Fibroblast of upper back skin (primary cell): ENCODE data around the gene KCTD16.
A peak's percentile ranks its signal among the peaks of the same experiment; 100 is the strongest.

ENCODE experiments used
- DNase-seq: peaks from one replicate; pipeline ENCODE4 v3.0.0-alpha.2; 2013

Gene KCTD16

DNA sequence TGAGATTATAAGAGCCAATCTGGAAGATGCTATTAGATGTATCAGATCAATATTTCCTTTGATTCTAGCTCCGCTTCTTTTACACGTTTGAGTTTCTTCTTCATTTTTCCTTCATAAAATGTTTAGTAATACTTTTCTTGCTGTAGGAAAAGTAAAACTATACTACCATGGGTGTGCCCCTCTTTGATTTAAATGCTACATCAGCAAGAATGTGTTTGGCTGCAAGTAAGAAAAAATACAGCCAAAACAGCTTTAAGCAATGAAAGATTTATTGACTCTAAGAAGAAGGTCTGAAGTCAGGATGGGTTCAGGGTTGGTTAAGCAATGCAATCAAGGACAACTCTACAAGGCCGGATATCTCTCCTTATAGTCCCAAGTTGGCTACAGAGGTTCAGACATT lies 126.4 kb downstream of the KCTD16 start:
- no peak for DNase-seq

DNA sequence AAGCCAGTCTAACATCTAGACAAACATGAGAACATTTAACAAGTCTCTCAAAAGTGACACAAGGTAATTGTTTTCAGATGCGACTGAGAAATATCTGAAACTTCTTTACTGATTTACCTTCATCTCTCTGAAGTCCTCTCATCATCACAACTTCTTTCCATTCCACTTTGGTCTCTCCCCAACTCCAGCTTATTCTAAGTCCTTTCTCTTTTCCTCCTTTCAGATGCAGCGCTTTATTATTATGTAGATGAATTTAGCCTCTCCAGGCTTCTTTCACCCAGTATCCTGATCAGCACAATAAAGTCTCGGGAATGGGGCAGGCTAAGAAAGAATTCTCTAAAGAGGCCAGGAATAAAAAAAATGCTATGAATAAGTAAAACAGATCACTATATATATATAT lies 128.0 kb downstream of the KCTD16 start:
- no peak for DNase-seq

DNA sequence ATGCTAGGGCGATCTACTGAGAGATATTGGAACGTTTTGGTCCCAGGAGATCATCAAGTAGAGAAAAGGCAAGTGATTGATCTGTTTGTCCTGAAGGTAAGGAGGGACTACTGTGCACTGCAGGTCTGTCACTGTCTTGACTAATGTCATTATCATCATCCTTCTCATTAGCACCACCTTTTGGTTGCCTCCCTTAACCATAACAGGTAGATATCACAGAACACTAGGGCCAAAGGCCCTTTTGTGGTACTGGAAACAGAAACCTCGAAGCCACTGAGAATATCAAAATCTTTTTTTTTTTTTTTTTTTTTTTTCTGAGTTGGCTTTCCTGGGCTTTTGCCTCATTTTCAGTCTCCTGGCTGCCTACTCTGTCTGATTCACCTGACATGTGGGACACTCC lies 134.0 kb downstream of the KCTD16 start:
- no peak for DNase-seq

DNA sequence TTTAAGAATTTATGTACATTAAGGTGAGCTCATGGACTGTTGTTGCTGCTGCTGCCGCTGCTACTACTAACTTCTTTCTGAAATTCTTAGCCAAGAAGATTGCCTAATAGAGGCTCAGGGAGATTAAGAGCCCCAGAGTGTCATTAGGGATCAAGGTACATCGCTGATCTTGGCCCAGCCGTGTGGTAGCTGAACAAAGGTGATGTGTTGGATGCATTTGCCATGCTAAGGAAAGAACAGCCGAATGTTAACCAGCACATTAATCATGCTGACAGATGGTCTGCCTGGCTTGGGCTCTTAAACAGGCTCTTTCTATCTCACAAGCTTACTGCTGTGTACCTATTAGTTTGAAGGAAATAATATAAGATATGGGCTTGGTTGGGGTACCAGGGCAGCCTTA lies 137.1 kb downstream of the KCTD16 start:
- no peak for DNase-seq

DNA sequence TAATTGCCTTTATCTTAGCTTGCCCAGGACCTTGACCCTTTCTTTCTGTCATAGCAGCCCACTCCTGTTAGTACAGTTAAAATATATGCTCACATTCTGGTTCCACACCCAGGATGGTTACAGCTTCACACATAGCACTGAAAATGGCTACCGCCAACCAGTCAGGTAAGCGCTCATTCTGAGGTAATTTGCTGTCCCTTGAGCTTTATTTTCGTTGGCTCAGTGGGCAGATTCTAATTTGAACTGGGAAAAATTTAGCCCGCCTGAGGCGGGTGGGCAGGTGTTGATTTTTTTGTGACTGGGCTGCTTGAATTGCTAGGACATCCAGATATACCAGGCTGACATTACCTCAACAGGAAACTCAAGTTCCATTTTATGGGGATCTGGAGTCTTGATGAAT lies 137.5 kb downstream of the KCTD16 start:
- no peak for DNase-seq

DNA sequence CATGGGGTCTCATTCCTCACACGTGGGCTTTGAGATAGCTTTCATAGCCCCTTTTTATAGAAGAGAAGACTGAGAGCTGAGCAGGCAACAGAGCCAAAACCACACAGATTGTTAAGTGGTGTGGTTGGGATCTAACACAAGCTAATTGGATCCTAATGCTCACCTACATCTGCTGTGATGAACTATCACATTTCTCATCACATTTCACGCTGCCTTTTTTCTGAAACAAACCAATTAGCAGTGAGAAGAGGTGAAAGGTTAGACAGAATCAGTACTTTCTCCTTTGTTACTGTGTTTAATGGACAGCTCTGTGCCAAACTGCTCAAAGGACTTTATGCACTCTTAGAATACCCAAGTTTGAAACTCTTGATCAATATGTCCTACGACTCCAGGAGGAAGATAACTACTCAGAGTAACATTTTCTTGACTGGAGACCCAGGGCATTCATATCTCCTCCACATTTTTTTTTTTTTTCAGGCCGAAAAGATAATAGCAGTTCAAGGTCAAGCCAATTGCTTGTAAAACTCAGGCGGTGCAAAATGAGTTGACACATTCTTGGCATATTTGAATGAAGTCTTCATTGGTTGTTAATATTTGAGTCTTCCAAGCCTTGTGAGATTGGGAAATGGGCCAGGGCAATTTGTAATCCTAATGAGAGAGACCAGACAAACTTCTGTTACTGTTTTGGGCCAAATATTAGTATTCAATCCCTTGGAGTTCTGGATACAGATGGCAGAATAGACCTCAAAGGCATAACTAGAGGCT lies 138.4 kb downstream of the KCTD16 start:
- peak; percentile 5 for DNase-seq

DNA sequence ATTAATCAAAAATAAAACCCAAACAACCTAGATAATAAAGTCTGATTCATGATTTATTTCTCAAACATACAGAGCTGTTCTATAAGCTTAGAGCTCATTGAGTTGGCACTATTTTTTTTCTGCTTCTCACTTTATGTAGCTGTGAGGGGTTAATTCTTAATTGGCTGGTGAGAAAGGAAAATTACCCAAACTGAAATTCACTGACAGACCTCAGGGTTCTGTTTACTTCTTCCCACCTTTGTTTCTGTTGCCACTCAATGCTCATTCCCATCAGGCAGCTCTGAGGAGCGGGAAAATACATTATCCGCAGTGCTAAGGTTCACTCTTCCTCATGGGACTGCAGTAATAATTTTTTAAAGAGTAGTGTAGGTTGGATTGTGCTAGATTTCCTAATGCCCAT lies 139.9 kb downstream of the KCTD16 start:
- no peak for DNase-seq

DNA sequence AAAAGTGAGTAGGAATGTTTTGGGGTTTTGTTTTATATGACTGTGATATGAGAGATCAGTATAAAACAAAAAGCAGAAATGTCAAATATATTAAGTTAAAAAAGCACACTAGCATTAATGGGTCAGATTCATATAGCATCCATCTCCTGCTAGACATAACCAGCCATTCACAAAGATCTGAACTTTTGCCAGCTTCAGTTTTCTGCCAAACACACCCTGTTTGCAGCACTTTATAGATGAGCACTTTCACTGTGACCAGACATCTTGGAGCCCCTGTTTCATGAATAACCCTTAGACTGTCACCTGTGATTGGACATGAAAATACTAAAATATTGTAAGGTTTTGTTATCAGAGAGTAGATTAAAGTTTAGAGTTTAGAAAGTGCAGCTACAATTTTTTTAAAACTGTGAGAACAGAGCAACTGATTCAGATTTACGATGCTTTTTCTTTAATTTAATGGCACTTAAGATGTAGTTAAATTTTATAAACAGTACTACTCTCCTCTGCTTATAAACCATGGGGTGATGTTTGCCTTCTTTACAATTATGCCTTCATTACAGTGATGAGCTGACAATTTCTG lies 142.6 kb downstream of the KCTD16 start:
- DNase-seq, result no peak

DNA sequence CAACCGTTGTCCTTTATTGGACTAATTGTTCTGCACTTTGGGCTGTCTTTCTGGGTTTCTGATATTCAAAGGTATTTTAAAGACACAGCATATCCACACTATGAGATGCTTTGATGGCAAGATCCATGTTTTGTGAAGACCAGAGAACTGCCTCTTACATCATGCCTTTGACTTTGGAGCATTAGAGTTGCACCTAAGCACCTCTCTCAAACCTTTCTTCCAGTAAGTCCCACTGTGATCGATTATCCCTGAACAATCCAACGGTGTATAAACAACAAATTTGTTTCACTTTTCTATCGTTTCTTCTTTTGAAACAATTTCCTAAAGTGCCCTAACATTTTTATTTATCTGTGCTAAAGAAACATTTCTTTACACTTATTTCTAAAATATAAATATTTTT lies 144.4 kb downstream of the KCTD16 start:
- DNase-seq, result no peak

DNA sequence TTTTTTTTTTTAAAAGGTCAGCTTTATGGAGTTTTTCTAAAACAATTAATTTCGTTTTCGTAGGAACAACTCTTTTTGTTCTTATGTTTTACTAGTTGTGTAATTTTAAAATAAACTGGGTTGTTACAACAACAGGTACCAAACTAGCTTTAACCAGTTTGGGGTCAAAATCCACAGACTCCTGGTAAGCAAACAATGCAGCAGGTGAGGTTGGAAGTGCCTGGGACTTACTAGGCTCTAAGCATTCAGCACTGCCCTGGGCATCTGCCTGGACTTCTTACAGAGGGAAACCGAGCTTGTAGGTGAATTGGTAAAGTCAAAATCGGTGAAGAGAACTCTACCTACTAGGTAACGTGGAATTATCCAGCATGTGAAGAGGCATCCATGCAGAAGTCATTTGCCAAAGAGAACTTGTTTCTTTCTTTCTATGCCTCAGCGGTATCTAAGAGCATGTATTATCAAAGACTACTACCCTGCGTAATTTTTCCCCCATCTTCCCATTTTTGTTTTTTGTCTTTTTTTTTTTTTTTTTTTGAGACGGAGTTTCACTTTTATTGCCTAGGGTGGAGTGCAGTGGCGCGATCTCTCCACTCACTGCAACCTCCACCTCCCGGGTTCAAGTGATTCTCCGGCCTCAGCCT lies 145.4 kb downstream of the KCTD16 start:
- DNase-seq, result no peak

DNA sequence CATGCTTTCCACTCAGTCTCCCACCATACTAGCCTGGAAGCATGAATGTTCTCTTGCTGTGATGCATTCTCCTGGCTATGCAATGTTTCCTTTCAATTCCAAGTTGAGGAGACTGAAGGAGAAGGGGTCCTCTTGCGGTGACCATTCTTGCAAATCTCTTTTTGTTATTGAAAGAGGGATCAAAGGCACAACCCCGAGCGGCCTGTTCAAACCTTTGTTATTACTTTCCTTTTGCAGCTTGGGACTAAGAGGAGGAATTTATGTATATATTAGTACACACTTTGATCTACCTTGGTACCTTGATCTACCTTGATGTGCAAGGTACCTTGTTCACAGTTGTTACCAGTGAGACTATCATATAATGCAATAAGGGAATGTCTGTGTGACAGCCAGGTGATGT lies 147.3 kb downstream of the KCTD16 start:
- no peak for DNase-seq

DNA sequence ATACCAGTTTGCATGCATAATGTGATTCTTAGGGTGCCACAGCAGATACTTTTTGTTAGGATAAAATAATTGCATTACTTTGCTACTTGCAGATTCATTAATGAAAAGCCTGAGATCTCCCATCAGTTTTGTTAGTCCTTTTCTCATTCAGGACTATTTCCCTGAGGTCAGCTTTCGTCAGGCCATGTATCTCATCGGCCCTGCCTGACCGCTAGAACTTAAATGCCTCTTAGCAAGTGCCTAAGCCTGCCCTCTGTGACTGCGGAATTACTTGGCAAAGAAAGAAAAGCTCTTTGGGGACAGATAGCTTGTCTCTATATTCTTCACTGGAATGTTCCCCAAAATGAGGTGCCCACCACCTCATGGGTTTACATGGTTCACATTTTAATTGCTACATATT lies 147.8 kb downstream of the KCTD16 start:
- DNase-seq, result no peak

DNA sequence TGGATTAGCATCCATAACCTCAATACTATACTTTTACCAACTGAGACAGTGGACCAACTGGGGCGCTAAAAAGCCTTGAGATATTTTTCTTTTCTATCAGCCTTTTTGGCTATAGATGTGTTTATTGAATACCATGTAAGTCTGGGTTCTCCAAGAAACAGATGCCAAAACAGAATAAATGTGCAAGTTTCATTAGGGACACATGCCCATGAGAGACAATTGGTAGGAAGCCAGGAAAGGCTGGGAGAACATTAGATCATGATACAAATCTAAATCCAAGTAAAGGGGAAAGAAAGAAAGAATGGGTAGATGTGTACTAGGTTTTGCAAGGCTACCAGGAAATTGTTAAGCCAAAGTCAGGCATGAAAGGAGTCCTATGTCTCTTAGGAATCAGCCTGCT lies 152.5 kb downstream of the KCTD16 start:
- no peak for DNase-seq

DNA sequence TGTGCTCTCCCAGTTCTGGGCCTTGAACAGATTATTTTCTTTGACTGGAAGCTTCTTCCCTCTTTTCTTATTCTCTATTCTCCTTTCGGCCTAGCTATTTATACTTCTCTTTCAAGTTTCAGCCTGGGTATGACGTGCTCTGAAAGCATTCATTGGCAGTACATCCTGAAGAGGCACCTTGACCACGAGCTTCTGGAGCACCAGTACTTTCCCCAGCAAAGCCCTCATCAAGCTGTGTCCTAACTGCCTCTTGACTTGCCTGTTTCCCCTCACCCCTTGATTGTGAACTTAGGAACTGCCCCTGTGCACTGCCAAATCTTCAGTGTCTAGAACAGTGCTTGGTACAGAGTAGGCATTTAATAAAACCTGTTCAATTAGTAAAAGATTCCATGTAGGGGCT lies 154.9 kb downstream of the KCTD16 start:
- DNase-seq, result no peak

DNA sequence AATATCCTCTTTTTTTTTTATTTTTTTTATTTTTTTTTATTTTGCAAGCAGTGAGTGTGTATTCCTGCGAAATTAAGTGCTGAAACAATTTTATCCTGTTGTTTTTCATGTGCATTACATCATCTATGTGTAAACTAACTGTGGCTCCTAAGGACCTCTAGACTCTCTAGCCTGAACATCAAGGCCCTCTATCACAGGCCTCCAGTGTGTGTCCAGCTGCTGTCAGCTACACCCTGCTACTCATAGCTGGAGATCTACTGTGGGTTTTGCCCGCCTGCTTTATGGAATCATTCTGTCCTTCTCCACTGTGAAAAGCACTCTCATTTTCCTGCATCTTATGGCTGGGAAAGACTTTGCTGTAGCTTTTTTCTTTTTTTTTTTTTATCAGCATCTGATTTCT lies 157.8 kb downstream of the KCTD16 start:
- no peak for DNase-seq

DNA sequence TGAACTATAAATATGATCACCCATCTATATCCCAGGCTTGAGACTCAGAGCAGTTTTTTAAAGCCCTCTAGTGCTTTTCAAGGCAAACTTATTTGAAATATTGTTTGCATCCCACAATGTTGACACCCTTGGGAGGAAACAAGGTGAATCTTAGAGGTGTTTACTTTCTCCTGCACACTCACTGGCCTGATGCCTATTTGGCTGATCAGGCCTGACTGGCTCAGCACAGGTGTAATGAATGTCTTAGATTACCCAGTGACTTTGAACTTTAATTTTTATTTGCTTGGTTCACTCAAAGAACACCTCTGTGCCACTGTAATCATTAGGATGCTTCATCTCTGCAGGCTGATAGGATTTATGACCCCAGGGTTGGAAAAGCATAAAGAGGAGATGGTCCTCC lies 158.3 kb downstream of the KCTD16 start:
- DNase-seq, result no peak

DNA sequence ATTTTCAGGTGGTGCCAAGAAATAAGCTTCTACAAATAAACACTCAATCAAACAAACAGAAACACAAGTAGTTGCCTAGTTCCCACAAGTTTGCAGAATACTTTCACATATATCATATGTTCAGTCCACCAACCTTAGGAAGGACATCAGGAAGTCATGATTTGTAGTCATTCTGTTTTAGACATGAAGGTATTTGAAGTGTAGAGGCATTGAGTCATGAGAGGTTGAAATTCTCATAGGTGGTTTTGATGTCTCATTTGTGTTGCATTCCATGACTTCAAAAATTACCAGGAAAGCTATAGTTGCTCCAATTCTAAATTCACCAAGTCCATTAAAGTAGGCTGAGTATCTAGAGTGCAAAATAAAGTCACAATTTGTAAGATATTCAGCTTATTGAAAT lies 159.0 kb downstream of the KCTD16 start:
- no peak for DNase-seq

DNA sequence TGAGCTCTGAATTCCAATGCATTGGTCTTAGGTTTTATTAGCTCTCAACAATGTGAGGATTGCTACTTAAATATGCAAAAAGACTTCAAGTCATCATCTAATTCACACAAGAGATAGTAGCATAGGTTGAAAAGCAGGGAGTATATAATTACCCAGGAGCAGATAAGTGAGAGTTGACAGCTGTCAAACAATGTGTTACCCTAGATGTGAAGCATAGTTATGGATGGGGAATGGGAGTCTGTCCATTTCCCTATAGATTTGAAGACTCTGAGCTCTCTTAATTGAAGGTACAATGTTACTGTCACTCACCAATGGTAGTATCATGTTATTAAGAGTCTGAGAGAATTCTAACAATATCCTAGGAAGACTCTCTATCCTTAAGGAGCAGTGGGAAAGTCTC lies 160.7 kb downstream of the KCTD16 start:
- no peak for DNase-seq

DNA sequence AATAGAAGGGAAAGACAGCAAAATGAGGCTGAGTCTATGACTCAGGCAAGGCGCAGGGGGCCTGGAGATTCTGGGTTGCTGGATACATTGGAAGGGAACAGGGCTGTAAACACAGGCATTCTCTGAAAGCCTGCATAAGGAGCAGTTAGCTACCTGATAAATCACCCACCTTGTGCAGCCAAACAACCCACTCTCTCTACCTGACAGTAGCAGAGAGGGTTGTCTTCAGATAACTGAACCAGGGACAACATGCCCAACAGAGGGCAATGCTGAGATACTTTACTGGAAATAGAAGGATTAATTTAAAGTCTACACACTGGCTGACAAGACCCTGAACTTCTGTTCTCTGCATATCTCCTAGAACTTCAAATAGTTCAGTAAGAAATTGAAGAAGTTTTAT lies 161.6 kb downstream of the KCTD16 start:
- DNase-seq, result no peak

DNA sequence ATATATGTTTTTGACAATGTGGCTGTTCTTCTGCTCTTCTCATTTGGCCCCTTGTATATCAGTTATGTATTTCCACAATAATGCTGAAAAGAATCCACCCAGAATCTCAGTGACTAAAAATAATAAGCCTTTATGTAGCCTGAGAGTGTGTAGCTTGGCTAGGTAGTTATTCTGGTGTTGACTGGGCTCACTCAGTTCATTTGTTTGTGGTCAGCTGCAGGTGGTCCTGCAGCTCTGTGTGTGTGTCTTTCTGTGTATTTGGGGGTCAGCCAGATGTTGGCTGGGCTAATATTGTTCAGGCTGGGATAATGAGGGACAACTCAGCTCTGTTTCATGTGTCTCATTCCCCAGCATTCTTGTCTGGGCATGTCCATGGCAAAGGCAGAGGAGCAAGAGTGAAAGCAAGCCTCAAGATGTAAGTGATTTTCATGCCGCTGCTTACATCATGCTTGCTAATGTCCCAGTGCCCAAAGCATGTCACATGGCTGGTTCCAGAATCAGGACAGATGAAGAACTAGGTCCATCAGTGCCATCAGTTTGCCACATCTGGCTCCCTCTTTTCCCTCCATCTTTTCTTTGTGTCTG lies 162.8 kb downstream of the KCTD16 start:
- no peak for DNase-seq

DNA sequence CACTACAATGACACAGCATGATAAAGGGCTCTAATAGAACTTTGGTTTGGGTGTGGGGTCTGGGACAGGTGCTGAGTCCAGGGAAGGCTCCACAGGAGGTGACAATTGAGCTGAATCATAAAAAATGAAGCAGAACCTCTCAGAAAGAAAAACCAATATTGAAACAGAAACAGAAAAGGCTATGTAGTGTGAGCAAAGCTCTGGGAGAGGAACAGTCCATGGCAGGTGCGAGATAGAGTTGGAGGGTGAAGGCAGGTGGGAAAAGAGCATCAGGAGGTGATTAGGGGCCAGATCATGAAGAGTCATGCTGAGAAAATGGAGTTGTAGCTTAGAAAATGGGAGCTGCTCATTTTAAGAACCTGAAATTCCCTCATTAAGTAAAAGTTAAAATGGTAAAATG lies 164.9 kb downstream of the KCTD16 start:
- DNase-seq, result no peak

DNA sequence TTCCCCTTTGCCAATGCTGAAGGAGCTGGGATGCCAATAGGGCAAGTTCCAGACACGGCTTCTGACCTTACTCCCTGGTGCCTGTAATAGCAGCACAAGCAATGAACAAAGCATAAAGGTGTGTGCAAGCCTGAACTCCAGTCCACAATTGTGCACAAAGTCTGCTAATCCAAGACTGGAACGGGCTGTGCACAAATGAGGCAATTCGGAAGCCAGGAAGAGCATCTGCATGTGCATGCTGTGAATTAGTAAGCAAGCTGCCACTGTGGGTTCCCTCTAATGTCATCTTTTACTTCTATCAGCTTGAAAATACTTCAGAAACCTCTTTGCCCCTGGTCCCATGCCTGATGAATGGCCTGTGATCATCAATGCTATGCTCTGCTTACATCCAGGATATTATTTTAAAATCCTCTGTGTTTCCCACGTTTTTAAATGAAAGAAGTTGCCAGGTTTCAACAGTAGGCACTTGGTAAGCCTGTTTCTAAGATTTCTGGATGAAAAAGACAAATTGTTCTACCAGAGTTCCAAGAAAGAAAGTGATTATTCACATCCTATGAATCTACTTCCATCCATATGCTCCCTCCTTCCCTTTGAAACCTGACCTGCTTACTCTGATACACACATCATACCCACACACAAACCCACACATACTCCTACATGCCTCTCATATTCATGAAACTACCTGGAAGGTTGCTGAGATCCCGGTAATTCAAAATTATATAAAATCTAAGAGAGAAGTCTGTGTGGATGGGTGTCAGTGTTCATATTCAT lies 165.7 kb downstream of the KCTD16 start:
- DNase-seq, result no peak

DNA sequence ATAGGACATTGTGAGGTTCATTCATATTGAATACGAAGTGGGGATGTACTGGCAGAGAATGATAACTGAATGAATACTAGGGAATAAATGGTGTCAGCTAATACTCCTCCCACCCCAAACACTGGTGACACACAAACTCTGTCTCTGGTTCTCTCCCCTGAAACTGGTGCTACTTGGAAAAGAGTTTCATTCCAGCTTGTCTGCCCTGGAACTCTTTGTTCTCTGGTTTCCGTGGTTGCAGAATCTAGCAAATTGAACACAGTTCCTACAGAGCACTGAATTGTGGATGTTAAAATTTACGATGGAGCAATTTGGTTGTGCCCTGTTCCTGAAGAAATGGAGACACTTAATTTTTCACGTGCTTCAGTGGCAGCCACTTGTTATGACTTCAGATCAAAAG lies 181.7 kb downstream of the KCTD16 start:
- no peak for DNase-seq
